ENCODE data around the gene GTPBP3. TPM values are rescaled to one million over a fixed set of nuclear protein-coding genes. Genes with fewer than 3 reads are reported as not detected.

GTPBP3 gene
- total and polyA plus RNA-seq, 2 of the 8 experiments (the other 6 are each of a cell fraction or from before 2014, with no cell fraction given), result 30.4 to 56.0 TPM

GRCh38 chr19:17289489-17289888, 47.9 kb upstream of the GTPBP3 start:
- H3K4me1 ChIP-seq (replicated peaks in 1 of 4; ENCODE audit: control insufficient read depth in 3 of 4, insufficient read depth in 4 of 4, low read length in 3 of 4), result peaks cover 0 to 4% (median 4%) of the 10 kb centered on the region in 4 experiments; a peak in 5 of 7 replicates
- no peak overlapping the region for H3K23ac ChIP-seq (ENCODE audit: insufficient read length)
- no peak overlapping the region for H2BK120ac ChIP-seq (replicated peaks; ENCODE audit: low read depth, low read length)
- peaks cover 0 to 6% of the 10 kb centered on the region in 2 experiments; a peak in 1 of 4 replicates for H3K79me2 ChIP-seq (ENCODE audit: control insufficient read depth in 1 of 2, insufficient read depth in 2 of 2, low read length in 2 of 2)
- no peak overlapping the region; the same call in 1 of the 2 replicates for H3K18ac ChIP-seq (ENCODE audit: extremely low read depth, low read length)
- WGBS, 2 experiments (ENCODE audit: extremely low coverage in 1 of 2, insufficient coverage in 1 of 2, insufficient read length in 1 of 2, insufficient replicate concordance in 2 of 2, low coverage in 1 of 2, low lambda C conversion rate in 2 of 2, missing lambda C conversion rate in 1 of 2), result 22% methylated on average over 18 of the region's 22 CpGs; no CpG with 5 or more reads in 1 of the 2 experiments
- 0 out of 2 replicates have a peak overlapping the region, but pooled peaks have one; percentile 88 for H2BK15ac ChIP-seq (ENCODE audit: low read length)
- H3K56ac ChIP-seq (replicated peaks; ENCODE audit: insufficient read length, low read depth, low read length), result no peak overlapping the region
- POLR2A ChIA-PET (ENCODE audit: partially characterized antibody), result interaction anchor here (0.5 to 4.8 kb wide), 7 partner anchors 9 to 61 kb away, joined by 3 to 67 read pairs (median 4); partner anchors contain the start of genes ABHD8, ANKLE1, DDA1 and GTPBP3
- no peak overlapping the region for H3K14ac ChIP-seq (ENCODE audit: insufficient read length)
- peaks cover 5% of the 10 kb centered on the region for H3K79me1 ChIP-seq (ENCODE audit: low read depth, low read length)
- no peak overlapping the region for H2BK12ac ChIP-seq (ENCODE audit: low read depth, low read length)
- peaks cover 0 to 6% of the 10 kb centered on the region in 2 experiments; a peak in 1 of 4 replicates for H3K9me3 ChIP-seq (ENCODE audit: insufficient read depth in 2 of 2, low read depth in 1 of 2, low read length in 1 of 2)
- H2AFZ ChIP-seq (ENCODE audit: low read length), result peak overlapping the region; percentile 43; the same call in 1 of the 2 replicates
- no peak overlapping the region for H2BK20ac ChIP-seq (ENCODE audit: low read length)
- H4K91ac ChIP-seq (replicated peaks; ENCODE audit: insufficient read length, low read length), result no peak overlapping the region
- H3K23me2 ChIP-seq (ENCODE audit: low read depth, low read length), result peaks cover 5% of the 10 kb centered on the region; the same call in 1 of the 2 replicates
- no peak overlapping the region for H3K4me3 ChIP-seq (ENCODE audit: extremely low read depth in 1 of 4, insufficient read depth in 2 of 4, low read depth in 3 of 4, low read length in 4 of 4)
- no peak overlapping the region for H2BK5ac ChIP-seq (ENCODE audit: low read depth, low read length)
- DNase-seq (ENCODE audit: low read depth in 1 of 2, low spot score in 2 of 2), result peak in 1 of 2 experiments; percentile 92
- H3K27ac ChIP-seq (ENCODE audit: low read depth, low read length), result no peak overlapping the region
- no peaks in the 10 kb centered on the region for H3K27me3 ChIP-seq (replicated peaks in 1 of 4; ENCODE audit: control insufficient read depth in 3 of 4, extremely low read depth in 1 of 4, insufficient read depth in 3 of 4, low read length in 3 of 4)
- 0 out of 8 replicates have a peak, but pooled peaks cover 0 to 3% (median 0%) of the 10 kb centered on the region in 4 experiments for H3K36me3 ChIP-seq (ENCODE audit: control insufficient read depth in 2 of 4, insufficient read depth in 4 of 4, low read length in 3 of 4)
- H4K20me1 ChIP-seq (replicated peaks in 1 of 2; ENCODE audit: control insufficient read depth in 1 of 2, insufficient read depth in 2 of 2, low read length in 2 of 2), result peaks cover 0 to 4% of the 10 kb centered on the region in 2 experiments
- peak overlapping the region; percentile 20 to 53; a peak in 2 of 4 replicates for H3K4me2 ChIP-seq (ENCODE audit: insufficient read depth in 1 of 2, low read depth in 2 of 2, low read length in 2 of 2)
- no peak overlapping the region for H2AK5ac ChIP-seq (ENCODE audit: low read depth, low read length)
- no peak overlapping the region for H3K4ac ChIP-seq (replicated peaks; ENCODE audit: insufficient read length, low read depth, low read length)
- no peak overlapping the region for H4K5ac ChIP-seq (ENCODE audit: insufficient read length, low read depth, low read length)
- peak; percentile 48 for FAIRE-seq
- peak overlapping the region; percentile 89 for H4K8ac ChIP-seq (ENCODE audit: extremely low read depth, insufficient read depth, low read length)
- CTCF ChIA-PET (ENCODE audit: partially characterized antibody), result interaction anchor here (0.6 to 2.5 kb wide), 4 partner anchors 8 to 28 kb away, joined by 3 to 11 read pairs (median 4); partner anchors contain the start of gene ANKLE1
- no peak overlapping the region for H3K9ac ChIP-seq (replicated peaks in 1 of 4; ENCODE audit: extremely low read depth in 1 of 4, low read depth in 3 of 4, low read length in 3 of 4)
- TF ChIP-seq FOSL1 (IDR thresholded peaks at IDR 0.05; ENCODE audit: insufficient read depth, low read depth, low read length) (no peak), RBBP5 (IDR thresholded peaks at IDR 0.05; ENCODE audit: borderline replicate concordance, low read depth, low read length) (no peak), NANOG (IDR thresholded peaks at IDR 0.05; ENCODE audit: insufficient read depth, low read depth, low read length, poor library complexity, severe bottlenecking) (no peak), TAF7 (optimal IDR thresholded peaks at IDR 0.05; ENCODE audit: borderline replicate concordance, low read depth, low read length) (no peak), SP1 (IDR thresholded peaks at IDR 0.05; ENCODE audit: low read depth, low read length) (peak; percentile 93), TBP (IDR thresholded peaks at IDR 0.05; ENCODE audit: low read depth, low read length) (no peak), SIX5 (IDR thresholded peaks at IDR 0.05; ENCODE audit: low read depth, low read length) (no peak), CHD2 (IDR thresholded peaks at IDR 0.05; ENCODE audit: low read length) (peak; percentile 82), HDAC6 (IDR thresholded peaks at IDR 0.05; ENCODE audit: low read depth, low read length) (no peak), SP4 (IDR thresholded peaks at IDR 0.05; ENCODE audit: low read length) (no peak)
- TF ChIP-seq, protein P1, sequence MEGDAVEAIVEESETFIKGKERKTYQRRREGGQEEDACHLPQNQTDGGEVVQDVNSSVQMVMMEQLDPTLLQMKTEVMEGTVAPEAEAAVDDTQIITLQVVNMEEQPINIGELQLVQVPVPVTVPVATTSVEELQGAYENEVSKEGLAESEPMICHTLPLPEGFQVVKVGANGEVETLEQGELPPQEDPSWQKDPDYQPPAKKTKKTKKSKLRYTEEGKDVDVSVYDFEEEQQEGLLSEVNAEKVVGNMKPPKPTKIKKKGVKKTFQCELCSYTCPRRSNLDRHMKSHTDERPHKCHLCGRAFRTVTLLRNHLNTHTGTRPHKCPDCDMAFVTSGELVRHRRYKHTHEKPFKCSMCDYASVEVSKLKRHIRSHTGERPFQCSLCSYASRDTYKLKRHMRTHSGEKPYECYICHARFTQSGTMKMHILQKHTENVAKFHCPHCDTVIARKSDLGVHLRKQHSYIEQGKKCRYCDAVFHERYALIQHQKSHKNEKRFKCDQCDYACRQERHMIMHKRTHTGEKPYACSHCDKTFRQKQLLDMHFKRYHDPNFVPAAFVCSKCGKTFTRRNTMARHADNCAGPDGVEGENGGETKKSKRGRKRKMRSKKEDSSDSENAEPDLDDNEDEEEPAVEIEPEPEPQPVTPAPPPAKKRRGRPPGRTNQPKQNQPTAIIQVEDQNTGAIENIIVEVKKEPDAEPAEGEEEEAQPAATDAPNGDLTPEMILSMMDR (IDR thresholded peaks at IDR 0.05; ENCODE audit: control extremely low read depth in 1 of 3, insufficient read depth in 1 of 3, low read depth in 1 of 3, low read length in 3 of 3), result no peak
